ENCODE data around the gene PLEK. TPM values are rescaled to one million over a fixed set of nuclear protein-coding genes. Genes with fewer than 3 reads are reported as not detected.
"Not testable (repeated sequence)": the region's sequence is repeated elsewhere in the genome, so short reads cannot be mapped to it uniquely, and the experiment has no call there.

PLEK gene
- total RNA-seq, 1 donor from 2014 or later, result 0.26 TPM

DNA sequence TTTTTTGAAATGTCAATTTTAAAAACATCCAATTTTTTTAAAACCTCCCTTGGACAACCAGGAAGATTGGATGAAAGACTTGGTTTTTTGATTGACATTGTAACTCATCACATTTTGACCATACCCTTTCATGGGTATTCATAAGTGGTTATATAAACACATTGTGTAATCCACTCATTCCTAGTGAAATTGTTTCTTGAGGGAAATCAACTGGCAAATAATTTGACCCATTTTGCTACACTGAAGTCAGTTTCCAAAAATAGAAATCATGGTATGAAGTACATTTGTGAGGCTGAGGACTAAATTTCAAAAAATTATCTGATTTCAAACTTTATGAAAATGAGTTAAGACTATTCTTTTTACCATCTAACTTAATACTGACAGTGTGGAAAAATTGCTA is 70.5 kb downstream of the PLEK start:
- peaks cover 7% of the 10 kb centered on the region for H3K27me3 Mint-ChIP-seq
- no peak overlapping the region for H3K27ac Mint-ChIP-seq
- no peaks in the 10 kb centered on the region for H3K36me3 Mint-ChIP-seq (ENCODE audit: low read depth)
- intact Hi-C loops (cut with micrococcal nuclease), result no loop called here
- no peak for DNase-seq
- no peak overlapping the region for H3K4me3 Mint-ChIP-seq
- peaks cover 13% of the 10 kb centered on the region for H3K4me1 Mint-ChIP-seq
- no peaks in the 10 kb centered on the region for H3K9me3 Mint-ChIP-seq

DNA sequence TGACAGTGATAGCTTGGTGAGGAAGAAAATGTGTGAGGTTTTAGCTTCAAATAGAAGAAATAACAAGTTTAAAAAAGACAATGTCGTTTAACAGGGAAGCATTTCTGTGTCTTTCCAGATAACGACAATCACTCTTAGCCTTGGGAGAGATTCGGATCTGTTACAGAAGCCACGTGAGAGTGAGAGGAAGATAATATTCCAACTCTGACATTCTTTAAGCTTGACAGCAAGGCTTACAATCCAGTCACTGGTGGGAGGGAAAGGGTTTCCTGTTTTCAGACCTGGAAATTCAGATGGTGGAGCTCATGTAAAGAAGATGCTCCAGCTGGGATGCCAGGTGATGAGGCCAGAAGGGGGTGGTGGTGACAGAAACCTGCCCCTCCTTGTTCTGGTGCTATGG is 71.2 kb downstream of the PLEK start:
- Mint-ChIP-seq H3K36me3 (ENCODE audit: low read depth) (no peaks in the 10 kb centered on the region), H3K27me3 (peaks cover 7% of the 10 kb centered on the region), H3K4me1 (peaks cover 19% of the 10 kb centered on the region), H3K4me3 (no peak overlapping the region), H3K9me3 (no peaks in the 10 kb centered on the region), H3K27ac (no peak overlapping the region)
- no peak for DNase-seq
- intact Hi-C loops (cut with micrococcal nuclease), result no loop called here

DNA sequence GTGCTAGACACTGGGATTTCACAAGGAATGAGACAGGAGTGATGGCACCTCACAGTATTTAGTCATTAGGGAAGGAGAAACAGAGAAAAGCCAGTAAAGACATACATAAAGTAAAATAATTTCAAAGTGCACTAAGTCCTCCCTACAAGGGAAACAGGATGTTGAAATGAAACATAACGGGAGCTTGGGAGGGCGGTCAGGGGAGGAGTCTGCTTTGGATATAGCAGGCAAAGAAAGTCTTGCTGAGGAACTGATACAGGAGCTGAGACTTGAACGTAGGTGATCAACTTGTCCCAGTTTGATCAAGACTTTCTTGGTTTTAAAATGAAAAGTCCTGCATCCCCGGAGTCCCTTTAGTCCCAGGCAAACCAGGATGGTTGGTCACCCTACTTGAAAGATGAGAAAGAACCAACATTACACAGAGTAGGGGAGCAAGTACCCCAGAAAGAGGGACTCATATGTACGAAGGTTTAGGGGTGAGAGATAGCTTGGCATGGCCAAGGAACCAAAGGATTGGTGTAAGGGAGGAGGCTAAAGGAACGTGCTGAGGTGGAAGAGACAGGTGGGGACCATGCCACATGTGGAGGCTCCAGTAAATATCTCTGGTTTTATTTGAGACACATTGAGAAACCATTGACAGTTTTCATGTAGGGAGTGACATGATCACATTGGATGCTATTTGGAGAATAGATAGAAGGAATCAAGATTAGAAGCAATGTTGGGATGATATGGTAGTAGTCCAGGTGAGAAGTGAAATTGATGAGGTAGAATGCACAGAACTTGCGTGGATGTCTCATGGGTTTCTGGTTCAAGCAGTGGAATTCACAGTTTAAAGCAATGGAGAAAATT is 73.6 kb downstream of the PLEK start:
- Mint-ChIP-seq H3K36me3 (ENCODE audit: low read depth) (no peaks in the 10 kb centered on the region), H3K4me3 (no peak overlapping the region), H3K4me1 (peaks cover 23% of the 10 kb centered on the region), H3K27me3 (peaks cover 12% of the 10 kb centered on the region), H3K9me3 (no peaks in the 10 kb centered on the region), H3K27ac (no peak overlapping the region)
- DNase-seq, result peak; percentile 54
- intact Hi-C loops (cut with micrococcal nuclease), result no loop called here

DNA sequence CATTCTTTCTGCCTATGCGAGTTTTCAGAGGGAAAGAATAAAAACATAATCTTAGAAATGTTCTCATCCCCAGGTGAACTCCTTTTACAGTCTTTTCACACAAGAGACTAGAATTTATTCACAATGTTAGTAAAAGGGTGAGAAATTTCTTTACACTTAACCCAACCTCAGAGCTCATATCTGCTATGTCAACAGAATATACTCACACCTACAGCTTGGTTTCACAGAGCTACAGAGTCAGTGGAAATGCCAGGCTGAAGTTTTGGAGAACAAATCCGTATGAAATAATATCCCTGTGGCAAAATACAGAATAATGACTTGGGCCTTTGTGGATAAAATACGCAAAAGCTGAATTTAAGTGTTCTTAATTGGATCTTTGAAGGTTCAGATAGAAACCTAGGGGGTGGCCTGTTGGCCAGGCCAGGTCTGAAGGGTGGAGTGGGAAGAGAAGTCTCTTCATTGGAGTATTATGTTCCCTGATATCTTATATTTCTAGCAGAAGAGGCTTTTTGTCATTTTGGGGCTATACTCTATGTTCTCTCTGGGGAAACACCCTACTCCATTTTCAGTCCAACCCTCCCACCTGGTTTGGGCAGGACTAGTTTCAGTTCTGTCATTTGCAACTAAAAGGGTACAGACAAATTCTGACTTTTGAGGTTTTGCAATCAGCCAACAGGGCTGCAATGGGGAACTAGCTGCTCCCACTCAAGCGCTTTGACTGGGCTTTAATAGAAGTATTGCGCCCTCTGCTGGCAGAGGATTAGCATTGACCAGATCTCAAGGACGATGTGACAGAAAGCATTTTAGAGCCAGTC is 76.3 kb downstream of the PLEK start:
- Mint-ChIP-seq H3K27ac (peak overlapping the region; percentile 46), H3K4me3 (peak overlapping the region; percentile 49), H3K9me3 (no peaks in the 10 kb centered on the region), H3K27me3 (peaks cover 17% of the 10 kb centered on the region), H3K36me3 (ENCODE audit: low read depth) (no peaks in the 10 kb centered on the region), H3K4me1 (peaks cover 23% of the 10 kb centered on the region)
- peak; percentile 94 for DNase-seq
- intact Hi-C loops (cut with micrococcal nuclease), result loop anchor here (1.0 to 10.0 kb wide), 9 partner anchors 17 to 319 kb away; partner anchors contain the start of genes APLF, FBXO48, PNO1 and PPP3R1

DNA sequence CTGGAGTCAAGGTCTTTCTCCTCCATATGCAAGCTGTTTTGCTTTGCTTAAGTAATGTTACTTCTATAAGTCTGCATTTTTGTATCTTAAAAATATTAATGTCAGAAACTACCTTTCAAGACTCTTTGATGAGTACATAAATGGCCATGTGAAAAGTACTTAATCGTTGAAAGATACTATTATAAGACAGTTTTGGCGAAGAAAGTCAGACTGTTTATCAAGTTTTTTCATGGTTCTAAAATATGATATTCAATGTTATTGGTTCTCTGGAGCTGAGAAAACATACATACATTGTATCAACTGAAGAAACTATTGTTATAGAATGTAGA is 76.9 kb downstream of the PLEK start:
- Mint-ChIP-seq H3K4me3 (no peak overlapping the region), H3K9me3 (no peaks in the 10 kb centered on the region), H3K27ac (no peak overlapping the region), H3K4me1 (peaks cover 23% of the 10 kb centered on the region), H3K36me3 (ENCODE audit: low read depth) (no peaks in the 10 kb centered on the region), H3K27me3 (peaks cover 17% of the 10 kb centered on the region)
- no peak for DNase-seq
- intact Hi-C loops (cut with micrococcal nuclease), result loop anchor here (1.0 to 10.0 kb wide), 9 partner anchors 18 to 320 kb away; partner anchors contain the start of genes APLF, FBXO48, PNO1 and PPP3R1

DNA sequence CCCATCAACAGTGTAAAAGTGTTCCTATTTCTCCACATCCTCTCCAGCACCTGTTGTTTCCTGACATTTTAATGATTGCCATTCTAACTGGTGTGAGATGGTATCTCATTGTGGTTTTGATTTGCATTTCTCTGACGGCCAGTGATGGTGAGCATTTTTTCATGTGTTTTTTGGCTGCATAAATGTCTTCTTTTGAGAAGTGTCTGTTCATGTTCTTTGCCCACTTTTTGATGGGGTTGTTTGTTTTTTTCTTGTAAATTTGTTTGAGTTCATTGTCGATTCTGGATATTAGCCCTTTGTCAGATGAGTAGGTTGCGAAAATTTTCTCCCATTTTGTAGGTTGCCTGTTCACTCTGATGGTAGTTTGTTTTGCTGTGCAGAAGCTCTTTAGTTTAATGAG is 81.3 kb downstream of the PLEK start:
- intact Hi-C loops (cut with micrococcal nuclease), result loop anchor here (10.0 kb wide), 1 partner anchor 292 kb away; the partner anchor contains the start of gene PNO1
- H3K27me3 Mint-ChIP-seq, result peaks cover 10% of the 10 kb centered on the region
- DNase-seq; H3K27ac Mint-ChIP-seq; H3K4me3 Mint-ChIP-seq; H3K36me3 Mint-ChIP-seq (ENCODE audit: low read depth); H3K4me1 Mint-ChIP-seq; H3K9me3 Mint-ChIP-seq: not testable (repeated sequence)

Other genes starting within 250 kb of the PLEK start
- 35.4 and 38.4 TPM in 2 replicates for gene PNO1, start 207.4 kb upstream of the PLEK start, total RNA-seq
- gene PPP3R1, start 112.8 kb upstream of the PLEK start, total RNA-seq, result 83.5 and 83.8 TPM in 2 replicates
- not detected in 2 replicates for gene CNRIP1, start 45.3 kb upstream of the PLEK start, total RNA-seq
- 1.2 TPM in 2 replicates for gene FBXO48, start 102.0 kb downstream of the PLEK start, total RNA-seq
- 2.0 and 2.1 TPM in 2 replicates for gene APLF, start 102.3 kb downstream of the PLEK start, total RNA-seq